ENCODE results near the gene ASTN2. TPM values are rescaled to one million over a fixed set of nuclear protein-coding genes. Genes with fewer than 3 reads are reported as not detected.

ASTN2 gene
- total RNA-seq, 1 donor from 2014 or later, result 0.53 TPM

DNA sequence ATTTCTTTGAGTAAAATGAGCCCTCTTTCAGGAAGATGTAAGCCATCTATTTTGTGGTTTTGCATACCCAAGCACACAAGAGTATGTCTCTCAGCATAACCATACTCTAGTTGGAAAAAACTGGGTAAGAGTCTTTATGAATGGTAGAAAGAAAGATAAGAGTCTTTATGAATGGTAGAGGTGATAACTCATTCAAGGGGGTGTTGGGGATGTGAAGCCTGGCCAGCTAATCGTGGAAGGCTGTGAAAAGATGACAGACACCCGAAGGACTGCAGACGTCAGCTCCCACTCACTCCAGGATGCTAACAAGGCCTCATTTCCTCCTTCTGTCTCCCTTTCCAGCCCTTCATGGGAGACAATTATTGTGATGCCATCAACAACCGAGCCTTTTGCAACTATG lies 1032.8 kb downstream of the ASTN2 start:
- TF ChIP-seq, protein P1, sequence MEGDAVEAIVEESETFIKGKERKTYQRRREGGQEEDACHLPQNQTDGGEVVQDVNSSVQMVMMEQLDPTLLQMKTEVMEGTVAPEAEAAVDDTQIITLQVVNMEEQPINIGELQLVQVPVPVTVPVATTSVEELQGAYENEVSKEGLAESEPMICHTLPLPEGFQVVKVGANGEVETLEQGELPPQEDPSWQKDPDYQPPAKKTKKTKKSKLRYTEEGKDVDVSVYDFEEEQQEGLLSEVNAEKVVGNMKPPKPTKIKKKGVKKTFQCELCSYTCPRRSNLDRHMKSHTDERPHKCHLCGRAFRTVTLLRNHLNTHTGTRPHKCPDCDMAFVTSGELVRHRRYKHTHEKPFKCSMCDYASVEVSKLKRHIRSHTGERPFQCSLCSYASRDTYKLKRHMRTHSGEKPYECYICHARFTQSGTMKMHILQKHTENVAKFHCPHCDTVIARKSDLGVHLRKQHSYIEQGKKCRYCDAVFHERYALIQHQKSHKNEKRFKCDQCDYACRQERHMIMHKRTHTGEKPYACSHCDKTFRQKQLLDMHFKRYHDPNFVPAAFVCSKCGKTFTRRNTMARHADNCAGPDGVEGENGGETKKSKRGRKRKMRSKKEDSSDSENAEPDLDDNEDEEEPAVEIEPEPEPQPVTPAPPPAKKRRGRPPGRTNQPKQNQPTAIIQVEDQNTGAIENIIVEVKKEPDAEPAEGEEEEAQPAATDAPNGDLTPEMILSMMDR (IDR thresholded peaks at IDR 0.05; ENCODE audit: insufficient read depth, low read length, severe bottlenecking), result no peak
- no peaks in the 10 kb centered on the region for H3K36me3 ChIP-seq (ENCODE audit: control insufficient read depth, insufficient read depth, low read length)
- DNase-seq (ENCODE audit: low read depth) (no peak), FAIRE-seq (no peak)
- no peaks in the 10 kb centered on the region for H3K27me3 ChIP-seq (ENCODE audit: control insufficient read depth, insufficient read depth, low read length)
- no peak overlapping the region for H3K4me3 ChIP-seq (ENCODE audit: low read depth, low read length)

DNA sequence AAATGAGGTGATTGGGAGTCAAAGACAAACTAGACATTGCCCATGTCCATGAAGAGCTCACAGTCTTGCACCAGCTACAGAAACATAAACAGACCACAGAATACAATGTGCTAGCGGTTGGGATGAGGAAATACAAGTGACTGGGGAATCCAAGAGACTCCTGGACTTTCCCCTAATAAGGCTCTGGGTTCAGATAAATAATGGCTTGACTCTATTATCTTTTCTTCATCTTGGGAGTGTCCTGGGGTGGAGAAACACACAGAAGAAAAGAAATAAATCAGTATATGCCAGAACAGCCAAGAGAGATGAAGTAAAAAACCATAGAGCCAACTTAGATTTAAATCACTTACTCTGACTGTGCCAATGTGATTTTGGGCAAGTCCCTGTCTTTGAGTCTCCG lies 1033.5 kb downstream of the ASTN2 start:
- TF ChIP-seq, protein P1 (IDR thresholded peaks at IDR 0.05; ENCODE audit: insufficient read depth, low read length, severe bottlenecking), result no peak
- no peak for DNase-seq (ENCODE audit: low read depth)
- Histone ChIP-seq H3K36me3 (ENCODE audit: control insufficient read depth, insufficient read depth, low read length) (no peaks in the 10 kb centered on the region), H3K4me3 (ENCODE audit: low read depth, low read length) (no peak overlapping the region), H3K27me3 (ENCODE audit: control insufficient read depth, insufficient read depth, low read length) (no peaks in the 10 kb centered on the region)
- no peak for FAIRE-seq

DNA sequence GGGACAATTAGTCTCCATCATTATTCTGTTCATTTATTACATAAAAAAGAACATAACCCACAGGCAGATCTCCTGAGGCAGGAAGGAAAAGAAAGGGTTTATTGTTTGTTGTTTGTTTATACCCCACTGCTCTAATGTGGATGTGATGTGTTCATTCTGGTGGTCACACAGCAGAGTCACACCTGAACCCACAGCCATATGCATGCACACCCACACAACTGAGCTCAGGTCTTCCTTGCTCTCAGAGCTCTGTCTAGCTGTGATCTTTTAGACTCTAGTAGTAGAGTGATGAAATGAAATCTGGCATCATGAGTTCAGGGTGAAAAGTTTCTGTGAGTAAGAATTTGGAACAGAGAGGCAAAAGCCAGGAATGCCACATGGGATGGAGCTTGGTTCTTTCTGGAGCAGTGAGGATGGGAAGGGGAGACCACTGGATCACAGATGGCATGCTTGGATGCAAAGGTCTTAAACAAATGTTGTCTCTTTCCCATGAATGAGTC lies 1034.3 kb downstream of the ASTN2 start:
- Histone ChIP-seq H3K27me3 (ENCODE audit: control insufficient read depth, insufficient read depth, low read length) (no peaks in the 10 kb centered on the region), H3K36me3 (ENCODE audit: control insufficient read depth, insufficient read depth, low read length) (no peaks in the 10 kb centered on the region), H3K4me3 (ENCODE audit: low read depth, low read length) (no peak overlapping the region)
- TF ChIP-seq, protein P1 (IDR thresholded peaks at IDR 0.05; ENCODE audit: insufficient read depth, low read length, severe bottlenecking), result no peak
- no peak for DNase-seq (ENCODE audit: low read depth)
- FAIRE-seq, result no peak

DNA sequence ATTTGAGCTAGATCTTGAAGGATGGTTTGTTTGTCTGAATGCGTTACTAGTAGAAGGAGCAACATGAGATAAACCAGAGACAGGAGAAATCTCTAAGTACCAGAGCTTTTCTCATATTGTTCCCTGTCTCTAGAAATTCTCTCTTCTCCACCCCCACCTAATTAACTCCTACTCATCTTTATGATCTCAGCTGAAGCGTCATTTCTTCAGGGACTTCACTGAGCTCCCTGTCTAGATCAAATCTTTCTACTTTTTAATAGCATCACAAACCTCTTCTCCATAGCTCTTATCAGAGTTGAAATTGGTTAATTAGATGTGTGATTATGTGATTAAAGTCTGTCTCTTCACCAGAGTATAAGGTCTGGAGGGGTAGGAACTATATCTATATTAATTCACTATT lies 1035.0 kb downstream of the ASTN2 start:
- TF ChIP-seq, protein P1 (IDR thresholded peaks at IDR 0.05; ENCODE audit: insufficient read depth, low read length, severe bottlenecking), result no peak

DNA sequence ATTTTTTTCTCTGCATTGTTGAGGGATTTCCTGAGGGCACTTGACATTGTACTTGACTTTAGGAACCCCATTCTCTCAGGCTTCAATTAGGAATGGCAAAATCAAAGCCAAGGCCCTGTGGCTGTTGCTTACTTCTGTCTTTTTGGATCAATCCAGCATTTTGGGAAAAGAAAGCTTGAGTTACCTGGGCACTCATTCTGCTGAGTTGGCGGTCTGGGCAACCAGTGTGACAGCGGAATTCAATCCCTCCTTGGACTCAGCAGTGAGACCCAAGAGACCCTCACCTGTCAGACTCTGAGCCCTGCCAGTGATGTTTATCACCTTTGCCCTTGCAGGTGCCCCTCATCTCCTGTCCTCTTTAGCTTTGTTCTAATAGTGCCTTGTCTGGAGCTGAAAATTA lies 1036.0 kb downstream of the ASTN2 start:
- H3K4me3 ChIP-seq (ENCODE audit: low read depth, low read length), result no peak overlapping the region
- TF ChIP-seq, protein P1 (IDR thresholded peaks at IDR 0.05; ENCODE audit: insufficient read depth, low read length, severe bottlenecking), result no peak
- DNase-seq (ENCODE audit: low read depth) (no peak), FAIRE-seq (no peak)
- H3K27me3 ChIP-seq (ENCODE audit: control insufficient read depth, insufficient read depth, low read length), result no peaks in the 10 kb centered on the region
- H3K36me3 ChIP-seq (ENCODE audit: control insufficient read depth, insufficient read depth, low read length), result no peaks in the 10 kb centered on the region

More for the DNA sequence above, 1035.0 kb downstream of the ASTN2 start:
- H3K36me3 ChIP-seq (ENCODE audit: control insufficient read depth, insufficient read depth, low read length), result no peaks in the 10 kb centered on the region
- no peaks in the 10 kb centered on the region for H3K27me3 ChIP-seq (ENCODE audit: control insufficient read depth, insufficient read depth, low read length)
- no peak for DNase-seq (ENCODE audit: low read depth)
- no peak overlapping the region for H3K4me3 ChIP-seq (ENCODE audit: low read depth, low read length)
- FAIRE-seq, result no peak

DNA sequence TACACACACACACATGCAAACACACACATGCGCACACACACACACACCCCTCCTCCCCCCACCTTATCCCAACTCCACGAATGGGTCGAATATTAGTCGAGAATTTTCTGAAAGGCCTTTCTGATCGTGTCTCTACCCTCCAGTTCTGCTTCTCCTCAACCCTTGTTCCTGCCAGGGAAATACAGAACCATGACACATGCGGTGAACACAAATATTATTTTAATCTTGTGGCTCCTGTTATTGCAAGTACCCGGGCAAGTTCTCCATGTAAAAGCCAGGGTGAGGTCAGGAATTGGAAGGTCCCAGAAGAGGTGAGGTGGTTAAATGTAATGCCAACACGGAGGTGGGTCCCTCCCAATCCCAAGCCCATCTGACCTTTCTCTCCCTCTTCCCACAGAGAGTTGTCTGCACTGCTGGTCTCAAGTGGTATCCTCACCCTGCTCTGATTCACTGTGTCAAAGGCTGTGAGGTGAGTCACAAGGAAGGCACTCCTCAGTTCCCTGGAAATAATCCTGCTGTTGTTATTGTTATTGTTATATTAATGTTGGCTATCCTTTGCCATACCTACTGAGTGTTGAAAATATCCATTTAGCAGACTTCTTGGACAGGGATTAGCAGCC lies 1037.6 kb downstream of the ASTN2 start:
- no peak for FAIRE-seq

More for the DNA sequence above, 1037.6 kb downstream of the ASTN2 start:
- TF ChIP-seq, protein P1 (IDR thresholded peaks at IDR 0.05; ENCODE audit: insufficient read depth, low read length, severe bottlenecking), result no peak
- H3K36me3 ChIP-seq (ENCODE audit: control insufficient read depth, insufficient read depth, low read length), result no peaks in the 10 kb centered on the region
- DNase-seq (ENCODE audit: low read depth), result peak; percentile 91
- no peak overlapping the region for H3K4me3 ChIP-seq (ENCODE audit: low read depth, low read length)
- H3K27me3 ChIP-seq (ENCODE audit: control insufficient read depth, insufficient read depth, low read length), result no peaks in the 10 kb centered on the region

All from bronchial epithelial cell (primary cell).